ENCODE data around the gene TMEM91. TPM values are rescaled to one million over a fixed set of nuclear protein-coding genes. Genes with fewer than 3 reads are reported as not detected.

TMEM91 gene
- polyA plus RNA-seq, 1 donor: 13.8 TPM

- H3K27me3 ChIP-seq (ENCODE audit: control insufficient read depth, insufficient read depth, low read length): no peaks in the 10 kb centered on the region
- H3K4me1 ChIP-seq (ENCODE audit: control insufficient read depth, insufficient read depth, low read length): peaks cover 38% of the 10 kb centered on the region
- DNase-seq: no peak
- no peaks in the 10 kb centered on the region for H3K9me3 ChIP-seq (ENCODE audit: control insufficient read depth, low read depth, low read length)
- no CpG with 5 or more reads among the region's 23 CpGs for WGBS (ENCODE audit: insufficient coverage, low lambda C conversion rate)
- H3K36me3 ChIP-seq (ENCODE audit: control insufficient read depth, insufficient read depth, low read length): peaks cover 50% of the 10 kb centered on the region
- H3K27ac ChIP-seq (ENCODE audit: low read length): no peak overlapping the region
- H3K4me3 ChIP-seq (ENCODE audit: low read length): no peak overlapping the region
These were observed 34.2 kb downstream of the TMEM91 start for GRCh38 chr19:41410336-41411054.

- Histone ChIP-seq H3K27me3 (ENCODE audit: control insufficient read depth, insufficient read depth, low read length) (no peaks in the 10 kb centered on the region), H3K27ac (ENCODE audit: low read length) (no peak overlapping the region), H3K4me1 (ENCODE audit: control insufficient read depth, insufficient read depth, low read length) (peaks cover 39% of the 10 kb centered on the region), H3K9me3 (ENCODE audit: control insufficient read depth, low read depth, low read length) (no peaks in the 10 kb centered on the region), H3K36me3 (ENCODE audit: control insufficient read depth, insufficient read depth, low read length) (peaks cover 54% of the 10 kb centered on the region), H3K4me3 (ENCODE audit: low read length) (no peak overlapping the region)
- DNase-seq: no peak
- no CpG with 5 or more reads among the region's 9 CpGs for WGBS (ENCODE audit: insufficient coverage, low lambda C conversion rate)
These were observed 35.0 kb downstream of the TMEM91 start for GRCh38 chr19:41411100-41411967.

- no peaks in the 10 kb centered on the region for H3K27me3 ChIP-seq (ENCODE audit: control insufficient read depth, insufficient read depth, low read length)
- DNase-seq: no peak
- no peaks in the 10 kb centered on the region for H3K9me3 ChIP-seq (ENCODE audit: control insufficient read depth, low read depth, low read length)
- no peak overlapping the region for H3K4me3 ChIP-seq (ENCODE audit: low read length)
- 100% methylated on average over 3 of the region's 11 CpGs for WGBS (ENCODE audit: insufficient coverage, low lambda C conversion rate)
- H3K27ac ChIP-seq (ENCODE audit: low read length): no peak overlapping the region
- H3K36me3 ChIP-seq (ENCODE audit: control insufficient read depth, insufficient read depth, low read length): peaks cover 58% of the 10 kb centered on the region
- peaks cover 41% of the 10 kb centered on the region for H3K4me1 ChIP-seq (ENCODE audit: control insufficient read depth, insufficient read depth, low read length)
These were observed 35.6 kb downstream of the TMEM91 start for GRCh38 chr19:41411968-41412265.

- no peak overlapping the region for H3K4me3 ChIP-seq (ENCODE audit: low read length)
- H3K27me3 ChIP-seq (ENCODE audit: control insufficient read depth, insufficient read depth, low read length): no peaks in the 10 kb centered on the region
- no CpG with 5 or more reads among the region's 5 CpGs for WGBS (ENCODE audit: insufficient coverage, low lambda C conversion rate)
- H3K9me3 ChIP-seq (ENCODE audit: control insufficient read depth, low read depth, low read length): no peaks in the 10 kb centered on the region
- peaks cover 41% of the 10 kb centered on the region for H3K4me1 ChIP-seq (ENCODE audit: control insufficient read depth, insufficient read depth, low read length)
- DNase-seq: no peak
- H3K27ac ChIP-seq (ENCODE audit: low read length): no peak overlapping the region
- peaks cover 58% of the 10 kb centered on the region for H3K36me3 ChIP-seq (ENCODE audit: control insufficient read depth, insufficient read depth, low read length)
These were observed 36.6 kb downstream of the TMEM91 start for GRCh38 chr19:41412953-41413352.

- Histone ChIP-seq H3K4me1 (ENCODE audit: control insufficient read depth, insufficient read depth, low read length) (peaks cover 31% of the 10 kb centered on the region), H3K27ac (ENCODE audit: low read length) (no peak overlapping the region)
These were observed 37.6 kb downstream of the TMEM91 start for GRCh38 chr19:41413947-41414346.

GRCh38 chr19:41414461-41414860, 38.1 kb downstream of the TMEM91 start:
- Histone ChIP-seq H3K27me3 (ENCODE audit: control insufficient read depth, insufficient read depth, low read length) (no peaks in the 10 kb centered on the region), H3K9me3 (ENCODE audit: control insufficient read depth, low read depth, low read length) (no peaks in the 10 kb centered on the region), H3K27ac (ENCODE audit: low read length) (no peak overlapping the region), H3K36me3 (ENCODE audit: control insufficient read depth, insufficient read depth, low read length) (peaks cover 70% of the 10 kb centered on the region), H3K4me3 (ENCODE audit: low read length) (no peak overlapping the region), H3K4me1 (ENCODE audit: control insufficient read depth, insufficient read depth, low read length) (peaks cover 28% of the 10 kb centered on the region)
- WGBS (ENCODE audit: insufficient coverage, low lambda C conversion rate): no CpG with 5 or more reads among the region's 9 CpGs
- DNase-seq: peak in 1 of 2 donors; percentile 68

More at GRCh38 chr19:41413947-41414346, 37.6 kb downstream of the TMEM91 start:
- no CpG with 5 or more reads among the region's 10 CpGs for WGBS (ENCODE audit: insufficient coverage, low lambda C conversion rate)
- no peak for DNase-seq
- H3K9me3 ChIP-seq (ENCODE audit: control insufficient read depth, low read depth, low read length): no peaks in the 10 kb centered on the region
- peaks cover 66% of the 10 kb centered on the region for H3K36me3 ChIP-seq (ENCODE audit: control insufficient read depth, insufficient read depth, low read length)
- H3K27me3 ChIP-seq (ENCODE audit: control insufficient read depth, insufficient read depth, low read length): no peaks in the 10 kb centered on the region
- no peak overlapping the region for H3K4me3 ChIP-seq (ENCODE audit: low read length)

- H3K4me1 ChIP-seq (ENCODE audit: control insufficient read depth, insufficient read depth, low read length): peaks cover 23% of the 10 kb centered on the region
- no peak overlapping the region for H3K27ac ChIP-seq (ENCODE audit: low read length)
- DNase-seq: no peak
- H3K4me3 ChIP-seq (ENCODE audit: low read length): no peak overlapping the region
- no peaks in the 10 kb centered on the region for H3K9me3 ChIP-seq (ENCODE audit: control insufficient read depth, low read depth, low read length)
- H3K27me3 ChIP-seq (ENCODE audit: control insufficient read depth, insufficient read depth, low read length): no peaks in the 10 kb centered on the region
- WGBS (ENCODE audit: insufficient coverage, low lambda C conversion rate): no CpG with 5 or more reads among the region's 9 CpGs
- H3K36me3 ChIP-seq (ENCODE audit: control insufficient read depth, insufficient read depth, low read length): peaks cover 76% of the 10 kb centered on the region
These were observed 38.8 kb downstream of the TMEM91 start for GRCh38 chr19:41415154-41415571.

GRCh38 chr19:41416194-41416674, 39.9 kb downstream of the TMEM91 start:
- peak; percentile 77 to 98 for DNase-seq
- Histone ChIP-seq H3K4me1 (ENCODE audit: control insufficient read depth, insufficient read depth, low read length) (peaks cover 30% of the 10 kb centered on the region), H3K4me3 (ENCODE audit: low read length) (no peak overlapping the region), H3K36me3 (ENCODE audit: control insufficient read depth, insufficient read depth, low read length) (peaks cover 77% of the 10 kb centered on the region), H3K27me3 (ENCODE audit: control insufficient read depth, insufficient read depth, low read length) (no peaks in the 10 kb centered on the region), H3K9me3 (ENCODE audit: control insufficient read depth, low read depth, low read length) (no peaks in the 10 kb centered on the region), H3K27ac (ENCODE audit: low read length) (peak overlapping the region; percentile 61)
- no CpG with 5 or more reads among the region's 12 CpGs for WGBS (ENCODE audit: insufficient coverage, low lambda C conversion rate)

- Histone ChIP-seq H3K9me3 (ENCODE audit: control insufficient read depth, low read depth, low read length) (peaks cover 6% of the 10 kb centered on the region), H3K36me3 (ENCODE audit: control insufficient read depth, insufficient read depth, low read length) (peaks cover 72% of the 10 kb centered on the region), H3K27ac (ENCODE audit: low read length) (peak overlapping the region; percentile 60), H3K27me3 (ENCODE audit: control insufficient read depth, insufficient read depth, low read length) (no peaks in the 10 kb centered on the region), H3K4me3 (ENCODE audit: low read length) (no peak overlapping the region), H3K4me1 (ENCODE audit: control insufficient read depth, insufficient read depth, low read length) (peaks cover 34% of the 10 kb centered on the region)
- DNase-seq: no peak
- no CpG with 5 or more reads among the region's 8 CpGs for WGBS (ENCODE audit: insufficient coverage, low lambda C conversion rate)
These were observed 44.0 kb downstream of the TMEM91 start for GRCh38 chr19:41420101-41420880.

GRCh38 chr19:41421314-41421713, 45.0 kb downstream of the TMEM91 start:
- no peak overlapping the region for H3K4me3 ChIP-seq (ENCODE audit: low read length)
- peak overlapping the region; percentile 60 for H3K27ac ChIP-seq (ENCODE audit: low read length)
- peaks cover 10% of the 10 kb centered on the region for H3K9me3 ChIP-seq (ENCODE audit: control insufficient read depth, low read depth, low read length)
- DNase-seq: peak; percentile 76 to 88
- no CpG with 5 or more reads among the region's 6 CpGs for WGBS (ENCODE audit: insufficient coverage, low lambda C conversion rate)
- no peaks in the 10 kb centered on the region for H3K27me3 ChIP-seq (ENCODE audit: control insufficient read depth, insufficient read depth, low read length)
- H3K4me1 ChIP-seq (ENCODE audit: control insufficient read depth, insufficient read depth, low read length): peaks cover 40% of the 10 kb centered on the region
- peaks cover 75% of the 10 kb centered on the region for H3K36me3 ChIP-seq (ENCODE audit: control insufficient read depth, insufficient read depth, low read length)

All from large intestine (tissue), 3 donors.